GM18870 (cell line): ENCODE data around the gene RNF31.

ENCODE experiments used
- ATAC-seq: cut with Tn5 transposase; IDR thresholded peaks from one replicate; pipeline ENCODE4 v1.9.1; 2021; ENCODE audit warnings: moderate library complexity; ENCODE audit not compliant: unreplicated experiment

RNF31 gene

DNA sequence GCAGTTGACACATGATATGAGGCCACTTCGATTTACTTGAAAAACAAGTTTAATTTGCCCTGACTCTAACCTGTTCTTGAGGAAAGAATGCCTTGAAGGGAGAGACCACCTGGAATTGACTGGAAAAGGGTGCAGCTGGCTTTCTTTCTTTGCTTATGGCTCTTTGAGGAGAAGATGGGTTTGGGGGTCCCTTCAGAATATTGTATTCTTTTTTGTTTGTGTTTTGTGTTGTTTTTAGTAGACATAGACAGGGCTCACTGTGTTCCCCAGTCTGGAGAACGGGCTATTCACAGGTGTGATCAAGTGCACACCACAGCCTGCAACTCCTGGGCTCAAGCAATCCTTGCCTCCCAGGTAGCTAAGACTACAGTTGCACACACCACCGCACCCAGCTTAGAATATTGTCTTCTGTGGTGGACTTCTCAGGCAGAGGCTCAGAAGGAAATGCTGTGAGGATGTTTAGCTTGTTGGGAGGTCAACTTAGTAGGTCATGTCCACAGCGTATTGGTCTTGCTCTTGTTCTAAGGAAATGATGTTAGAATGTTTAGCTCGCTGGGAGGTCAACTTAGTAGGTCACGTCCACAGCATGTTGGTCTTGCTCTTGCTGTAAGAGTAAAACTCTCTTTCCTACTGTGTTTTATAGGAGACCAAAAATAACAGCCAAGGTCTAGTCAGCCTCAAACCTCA lies 31.0 kb upstream of the RNF31 start:
- ATAC-seq, result no peak

DNA sequence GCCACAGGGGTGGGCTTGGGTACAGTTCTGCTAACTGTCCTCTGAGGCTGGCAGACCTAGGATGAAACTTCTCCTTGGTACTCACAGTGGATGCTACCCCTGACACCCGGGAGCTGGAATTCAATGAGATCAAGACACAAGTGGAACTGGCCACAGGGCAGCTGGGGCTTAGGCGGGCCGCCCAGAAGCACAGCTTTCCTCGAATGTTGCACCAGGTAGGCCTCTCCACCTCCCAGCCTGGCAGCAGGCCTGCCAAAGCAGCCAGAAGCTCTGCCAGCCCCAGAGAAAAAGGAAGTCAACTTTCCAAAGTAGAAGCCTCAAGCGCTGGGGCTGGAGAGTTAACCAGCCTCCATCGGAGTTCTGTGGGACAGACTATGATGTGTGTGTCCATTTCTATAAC lies 30.1 kb upstream of the RNF31 start:
- no peak for ATAC-seq

- ATAC-seq, result no peak
Measured at GRCh38 chr14:24119691-24120090, 27.6 kb upstream of the RNF31 start.

DNA sequence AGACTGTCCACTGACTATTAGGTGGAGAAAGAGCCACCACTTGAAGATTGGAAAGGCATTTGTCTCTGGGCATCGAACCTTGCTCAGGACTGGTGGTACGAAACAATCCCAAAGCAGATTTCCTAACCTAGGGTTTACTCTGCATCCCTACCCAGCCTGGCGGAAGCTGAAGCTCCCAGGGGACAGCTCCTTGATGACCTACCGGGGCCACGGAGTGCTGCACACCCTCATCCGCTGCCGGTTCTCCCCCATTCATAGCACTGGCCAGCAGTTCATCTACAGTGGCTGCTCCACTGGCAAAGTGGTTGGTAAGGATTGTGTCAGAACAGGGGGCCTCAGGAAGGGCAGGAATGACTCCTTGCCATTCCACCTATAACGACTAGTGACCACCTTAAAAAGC lies 26.1 kb upstream of the RNF31 start:
- ATAC-seq, result no peak

DNA sequence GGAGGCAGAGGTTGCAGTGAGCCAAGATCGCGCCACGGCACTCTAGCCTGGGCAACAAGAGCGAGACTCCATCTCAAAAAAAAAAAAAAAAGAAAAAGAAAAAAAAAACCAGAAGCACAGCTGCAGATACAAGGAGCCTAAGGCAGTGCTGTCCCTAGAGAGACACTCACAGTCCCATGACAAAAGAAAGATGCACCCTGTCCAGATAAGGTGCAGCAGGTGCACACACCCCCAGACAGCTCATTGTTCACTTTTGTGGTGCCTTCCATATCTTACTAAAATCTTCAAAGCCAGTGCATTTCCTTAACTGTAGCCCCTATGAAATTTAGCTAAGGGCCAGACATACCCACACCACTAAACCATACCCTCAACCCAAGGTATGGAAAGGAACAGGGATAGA lies 24.9 kb upstream of the RNF31 start:
- ATAC-seq, result no peak

DNA sequence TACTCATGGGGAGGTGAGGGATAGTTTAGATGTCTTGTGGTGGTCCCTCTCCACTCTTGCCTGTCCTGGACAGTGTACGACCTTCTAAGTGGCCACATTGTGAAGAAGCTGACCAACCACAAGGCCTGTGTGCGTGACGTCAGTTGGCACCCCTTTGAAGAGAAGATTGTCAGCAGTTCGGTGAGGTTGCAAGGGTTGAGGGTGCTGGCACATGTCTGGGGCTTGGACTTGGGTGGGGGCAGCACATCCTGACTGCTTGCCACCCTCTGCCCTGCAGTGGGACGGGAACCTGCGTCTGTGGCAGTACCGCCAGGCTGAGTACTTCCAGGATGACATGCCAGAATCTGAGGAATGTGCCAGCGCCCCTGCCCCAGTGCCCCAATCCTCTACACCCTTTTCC lies 24.4 kb upstream of the RNF31 start:
- no peak for ATAC-seq

DNA sequence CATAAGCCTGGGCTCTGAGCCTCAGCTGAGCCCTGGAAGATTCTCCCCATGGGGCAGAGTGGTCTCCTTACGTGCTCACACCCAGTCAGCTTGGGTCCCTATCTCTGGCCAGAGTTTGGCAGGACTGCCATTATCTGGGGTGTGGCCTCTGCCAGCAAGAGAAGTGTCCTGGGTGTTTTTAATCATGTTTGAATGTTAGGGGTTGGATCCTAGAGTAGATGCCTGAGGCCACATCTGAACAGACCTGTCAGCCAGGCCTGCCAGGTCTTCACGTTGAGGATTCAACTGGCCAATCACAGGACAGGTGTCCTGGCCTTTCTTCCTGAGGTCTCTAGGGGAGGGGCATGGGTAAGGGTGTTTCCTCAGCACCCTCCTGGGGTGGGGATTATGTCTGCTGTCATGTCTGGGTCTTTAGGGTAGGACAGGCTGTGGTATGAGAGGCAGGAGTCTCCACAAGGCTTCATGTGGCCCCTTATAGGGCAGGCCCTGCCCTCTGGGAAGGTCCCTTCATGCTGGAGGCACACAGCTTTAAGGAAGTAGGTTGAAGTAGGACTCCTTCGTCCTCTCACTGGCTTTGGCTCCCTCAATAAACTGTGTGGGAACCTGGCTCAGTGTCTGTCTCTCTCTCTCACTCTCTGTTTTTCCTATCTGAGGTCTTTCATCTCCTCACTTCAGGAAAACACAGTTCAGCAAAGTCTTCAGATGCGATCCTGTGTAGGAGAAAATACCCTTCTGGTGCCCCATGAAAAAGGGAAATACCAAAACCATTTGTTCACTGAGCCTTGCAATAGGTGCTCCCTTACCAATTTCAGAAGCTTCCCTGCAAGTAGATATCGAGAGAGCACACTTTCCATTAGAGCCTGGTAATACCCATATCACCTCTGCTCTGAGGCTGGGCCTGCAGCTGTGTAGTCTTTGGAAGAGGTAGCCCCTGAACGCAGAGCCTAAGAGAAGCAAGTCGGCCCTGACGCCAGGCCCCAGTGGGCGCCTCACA lies 23.6 kb upstream of the RNF31 start:
- ATAC-seq, result peak; percentile 50

DNA sequence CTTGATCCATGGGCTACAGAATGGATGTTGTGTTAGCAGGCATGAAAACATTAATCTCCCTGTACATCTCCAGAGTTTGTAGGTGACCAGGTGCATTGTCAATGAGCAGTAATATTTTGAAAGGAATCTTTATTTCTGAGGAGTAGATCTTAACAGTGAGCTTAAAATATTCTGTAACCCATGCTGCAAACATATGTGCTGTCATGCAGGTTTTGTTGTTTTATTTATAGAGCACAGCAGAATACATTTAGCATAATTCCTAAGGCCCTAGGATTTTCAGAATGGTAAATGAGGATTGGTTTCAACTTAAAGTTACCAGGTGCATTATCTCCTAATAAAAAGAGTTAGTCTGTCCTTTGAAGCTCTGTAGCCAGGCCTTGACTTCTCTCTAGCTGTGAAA lies 20.4 kb upstream of the RNF31 start:
- no peak for ATAC-seq

- ATAC-seq, result no peak
Measured at GRCh38 chr14:24127673-24128072, 19.6 kb upstream of the RNF31 start.

- ATAC-seq, result no peak
Measured at GRCh38 chr14:24129410-24129998, 17.8 kb upstream of the RNF31 start.

GRCh38 chr14:24130380-24130716 lies 16.9 kb upstream of the RNF31 start, which contains the start of gene FITM1:
Gene FITM1, plus strand, starts transcription at chr14:24130659. Its CDS starts 905 bp downstream, at chr14:24131564.
- ATAC-seq, result no peak

GRCh38 chr14:24130717-24131548 lies 16.4 kb upstream of the RNF31 start:
- ATAC-seq, result no peak

- no peak for ATAC-seq
Measured at GRCh38 chr14:24131549-24131966, 15.7 kb upstream of the RNF31 start.

- ATAC-seq, result no peak
Measured at GRCh38 chr14:24132061-24132685, 15.1 kb upstream of the RNF31 start.

GRCh38 chr14:24132976-24133375 lies 14.3 kb upstream of the RNF31 start:
- no peak for ATAC-seq

- ATAC-seq, result no peak
Measured at GRCh38 chr14:24133735-24134134, 13.6 kb upstream of the RNF31 start.

- ATAC-seq, result peak; percentile 15
Measured at GRCh38 chr14:24135584-24135833, 11.8 kb upstream of the RNF31 start.

DNA sequence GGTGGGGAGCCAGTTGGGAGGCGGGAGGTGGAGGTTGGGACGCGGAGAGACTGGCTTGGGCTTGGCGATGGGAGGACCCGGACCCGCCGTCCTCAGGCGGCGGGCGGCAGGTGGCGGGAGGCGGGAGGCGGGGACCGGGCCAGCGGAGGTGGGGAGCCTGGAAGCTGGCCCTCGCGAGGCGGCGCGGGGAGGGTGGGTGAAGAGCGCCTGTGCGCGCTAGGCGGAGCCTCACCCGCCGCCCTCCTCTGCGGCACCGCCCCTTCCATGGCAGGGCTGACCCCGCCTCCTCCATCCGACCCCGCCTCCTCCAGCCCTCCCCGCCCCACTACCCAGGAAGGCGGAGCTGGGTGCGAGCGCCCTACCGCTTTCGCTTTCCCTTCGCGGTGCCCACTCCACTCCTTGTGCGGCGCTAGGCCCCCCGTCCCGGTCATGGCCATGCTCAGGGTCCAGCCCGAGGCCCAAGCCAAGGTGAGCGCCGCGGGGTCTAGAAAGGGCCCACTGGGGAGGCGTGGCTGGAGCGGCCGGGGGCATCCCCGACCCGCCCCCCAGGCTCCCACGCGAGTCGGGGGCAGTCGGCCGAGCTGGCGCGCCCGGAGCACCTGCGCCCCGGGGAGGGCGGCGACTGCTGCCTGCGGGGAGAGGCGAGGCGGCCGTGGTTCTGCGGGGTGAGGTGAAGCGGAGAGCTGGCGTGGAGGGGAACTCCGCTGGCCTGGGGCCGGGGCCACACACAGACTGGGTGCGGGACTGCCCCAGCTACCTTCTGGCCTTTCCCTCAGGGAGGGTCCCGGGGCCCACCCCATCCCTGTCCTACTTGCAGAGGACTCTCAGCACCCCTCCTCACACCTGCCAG lies 11.2 kb upstream of the RNF31 start, which contains the start of gene PSME1:
Gene PSME1 (plus strand): TSS at position 361 of the 850 bp plus-strand sequence. CDS start 69 bp downstream, at position 430.
- ATAC-seq, result peak; percentile 34

- ATAC-seq, result no peak
Measured at GRCh38 chr14:24136684-24137528, 10.4 kb upstream of the RNF31 start.
